SU-DHL-6 (cell line): Measurements from ENCODE around the gene KMT2E.

ENCODE experiments used
- EZH2phosphoT487 ChIP-seq: fragments of 200-600 bp; sonication (generic), shearing (Covaris generic); conservative IDR thresholded peaks from 2 replicates; pipeline ENCODE4 v1.6.1; 2018; ENCODE audit warnings: mild to moderate bottlenecking, antibody characterized with exemption, low read length, moderate library complexity, mixed read lengths
- TF ChIP-seq, protein P1 (sequence below): fragments of 200-600 bp; sonication (generic); IDR thresholded peaks from one replicate; pipeline ENCODE4 v1.5.1; 2017; ENCODE audit warnings: antibody characterized with exemption, mild to moderate bottlenecking, low read length, moderate library complexity; ENCODE audit not compliant: insufficient read depth, poor library complexity, severe bottlenecking

DNA sequence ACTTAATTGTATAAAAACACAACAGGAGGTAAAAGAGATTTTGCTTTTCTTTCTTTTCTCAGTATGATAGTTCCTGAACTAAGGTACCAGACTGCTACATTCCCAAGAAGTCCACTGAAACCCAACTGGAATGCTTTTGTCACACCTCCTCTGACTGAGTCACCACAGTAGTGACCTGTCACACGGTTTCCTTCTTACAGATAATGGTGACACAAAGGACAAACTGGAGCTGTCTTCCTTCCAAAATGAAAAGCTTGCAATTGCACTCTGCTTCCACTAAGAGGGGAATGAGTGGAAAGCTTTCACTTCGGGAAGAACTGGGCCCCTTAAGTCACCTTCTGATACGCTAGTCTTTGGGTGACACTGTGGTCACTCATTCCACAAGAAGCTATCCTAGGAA is 122.2 kb downstream of the KMT2E start:
- TF ChIP-seq, protein P1, sequence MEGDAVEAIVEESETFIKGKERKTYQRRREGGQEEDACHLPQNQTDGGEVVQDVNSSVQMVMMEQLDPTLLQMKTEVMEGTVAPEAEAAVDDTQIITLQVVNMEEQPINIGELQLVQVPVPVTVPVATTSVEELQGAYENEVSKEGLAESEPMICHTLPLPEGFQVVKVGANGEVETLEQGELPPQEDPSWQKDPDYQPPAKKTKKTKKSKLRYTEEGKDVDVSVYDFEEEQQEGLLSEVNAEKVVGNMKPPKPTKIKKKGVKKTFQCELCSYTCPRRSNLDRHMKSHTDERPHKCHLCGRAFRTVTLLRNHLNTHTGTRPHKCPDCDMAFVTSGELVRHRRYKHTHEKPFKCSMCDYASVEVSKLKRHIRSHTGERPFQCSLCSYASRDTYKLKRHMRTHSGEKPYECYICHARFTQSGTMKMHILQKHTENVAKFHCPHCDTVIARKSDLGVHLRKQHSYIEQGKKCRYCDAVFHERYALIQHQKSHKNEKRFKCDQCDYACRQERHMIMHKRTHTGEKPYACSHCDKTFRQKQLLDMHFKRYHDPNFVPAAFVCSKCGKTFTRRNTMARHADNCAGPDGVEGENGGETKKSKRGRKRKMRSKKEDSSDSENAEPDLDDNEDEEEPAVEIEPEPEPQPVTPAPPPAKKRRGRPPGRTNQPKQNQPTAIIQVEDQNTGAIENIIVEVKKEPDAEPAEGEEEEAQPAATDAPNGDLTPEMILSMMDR: no peak
- no peak for TF ChIP-seq EZH2phosphoT487
